IPS-15b (cell line): ENCODE measurements around the gene RRP12.

Experiments
- H3K27me3 ChIP-seq: one replicate; pipeline ENCODE4 v1.6.1; 2013; ENCODE audit warnings: low read length; ENCODE audit not compliant: control insufficient read depth, insufficient read depth
- H3K36me3 ChIP-seq: one replicate; pipeline ENCODE4 v1.6.1; 2013; ENCODE audit warnings: low read length; ENCODE audit not compliant: control insufficient read depth, insufficient read depth
- H3K4me1 ChIP-seq: one replicate; pipeline ENCODE4 v1.6.1; 2013; ENCODE audit warnings: mild to moderate bottlenecking, low read length; ENCODE audit not compliant: control insufficient read depth, insufficient read depth
- H3K4me3 ChIP-seq: one replicate; pipeline ENCODE4 v1.5.1; 2013; ENCODE audit warnings: low read depth, low read length
- H3K9ac ChIP-seq: one replicate; pipeline ENCODE4 v1.6.1; 2013; ENCODE audit warnings: low read depth, mild to moderate bottlenecking, low read length
- H3K9me3 ChIP-seq: one replicate; pipeline ENCODE4 v1.6.1; 2013; ENCODE audit warnings: mild to moderate bottlenecking, low read length; ENCODE audit not compliant: control insufficient read depth, insufficient read depth

The RRP12 gene

DNA sequence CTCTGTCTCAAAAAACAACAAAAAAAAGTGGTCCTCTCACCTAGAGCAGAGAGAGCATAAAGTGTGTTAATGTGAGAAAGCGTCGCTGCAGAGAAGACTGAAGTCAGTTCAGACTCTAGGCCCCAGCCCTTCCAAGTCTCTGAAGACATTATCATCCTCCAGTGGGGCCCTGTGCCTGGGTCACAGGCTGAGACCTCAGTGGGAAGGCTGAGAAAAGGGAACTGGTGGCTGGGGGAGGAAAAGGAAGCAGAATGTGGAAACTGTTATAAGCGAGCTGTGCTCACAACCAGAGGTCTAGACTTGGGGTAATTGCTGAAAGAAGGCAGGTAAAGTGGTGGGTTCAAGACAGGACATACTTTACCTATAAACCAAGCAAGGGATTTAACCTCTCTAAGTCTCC is 4.9 kb upstream of the RRP12 start:
- H3K4me3 ChIP-seq, result no peak overlapping the region
- no peaks in the 10 kb centered on the region for H3K9me3 ChIP-seq
- no peak overlapping the region for H3K9ac ChIP-seq
- H3K36me3 ChIP-seq, result no peaks in the 10 kb centered on the region
- no peaks in the 10 kb centered on the region for H3K4me1 ChIP-seq
- H3K27me3 ChIP-seq, result no peaks in the 10 kb centered on the region

DNA sequence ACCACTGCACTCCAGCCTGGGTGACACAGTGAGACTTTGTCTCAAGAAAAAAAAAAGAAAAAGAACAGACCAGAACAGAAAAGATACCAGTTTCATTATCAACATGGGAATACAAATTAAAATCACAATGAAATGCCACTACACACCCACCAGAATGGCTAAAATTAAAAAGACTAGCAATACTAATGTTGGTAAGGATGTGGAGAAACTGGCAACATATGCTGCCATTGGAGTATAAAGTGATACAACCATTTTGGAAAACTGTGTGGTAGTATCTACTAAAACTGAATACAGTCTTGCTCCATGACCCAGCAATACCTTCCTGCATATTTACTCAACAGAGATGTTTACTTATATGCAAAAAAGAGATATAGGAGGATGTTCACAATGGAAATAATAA is 2.9 kb upstream of the RRP12 start:
- no peak overlapping the region for H3K4me3 ChIP-seq
- no peaks in the 10 kb centered on the region for H3K9me3 ChIP-seq
- H3K36me3 ChIP-seq, result no peaks in the 10 kb centered on the region
- H3K4me1 ChIP-seq, result peaks cover 2% of the 10 kb centered on the region
- H3K9ac ChIP-seq, result no peak overlapping the region
- no peaks in the 10 kb centered on the region for H3K27me3 ChIP-seq

- Histone ChIP-seq H3K4me3 (peak overlapping the region; percentile 61), H3K9me3 (no peaks in the 10 kb centered on the region), H3K27me3 (no peaks in the 10 kb centered on the region), H3K36me3 (no peaks in the 10 kb centered on the region), H3K9ac (no peak overlapping the region), H3K4me1 (peaks cover 2% of the 10 kb centered on the region)
Measured at GRCh38 chr10:97401455-97401919, 347 bp upstream of the RRP12 start.

- H3K27me3 ChIP-seq, result no peaks in the 10 kb centered on the region
- H3K4me3 ChIP-seq, result peak overlapping the region; percentile 61
- peaks cover 2% of the 10 kb centered on the region for H3K4me1 ChIP-seq
- no peaks in the 10 kb centered on the region for H3K9me3 ChIP-seq
- H3K36me3 ChIP-seq, result peaks cover 5% of the 10 kb centered on the region
- no peak overlapping the region for H3K9ac ChIP-seq
Measured at GRCh38 chr10:97399843-97400545, 1.1 kb downstream of the RRP12 start.

GRCh38 chr10:97396056-97396455 is 5.1 kb downstream of the RRP12 start:
- no peaks in the 10 kb centered on the region for H3K27me3 ChIP-seq
- H3K9me3 ChIP-seq, result no peaks in the 10 kb centered on the region
- H3K9ac ChIP-seq, result no peak overlapping the region
- H3K36me3 ChIP-seq, result peaks cover 16% of the 10 kb centered on the region
- no peak overlapping the region for H3K4me3 ChIP-seq
- H3K4me1 ChIP-seq, result peaks cover 2% of the 10 kb centered on the region

GRCh38 chr10:97393034-97393573 is 8.0 kb downstream of the RRP12 start:
- H3K4me1 ChIP-seq, result no peaks in the 10 kb centered on the region
- no peak overlapping the region for H3K4me3 ChIP-seq
- H3K27me3 ChIP-seq, result no peaks in the 10 kb centered on the region
- no peaks in the 10 kb centered on the region for H3K9me3 ChIP-seq
- H3K9ac ChIP-seq, result no peak overlapping the region
- peaks cover 39% of the 10 kb centered on the region for H3K36me3 ChIP-seq

DNA sequence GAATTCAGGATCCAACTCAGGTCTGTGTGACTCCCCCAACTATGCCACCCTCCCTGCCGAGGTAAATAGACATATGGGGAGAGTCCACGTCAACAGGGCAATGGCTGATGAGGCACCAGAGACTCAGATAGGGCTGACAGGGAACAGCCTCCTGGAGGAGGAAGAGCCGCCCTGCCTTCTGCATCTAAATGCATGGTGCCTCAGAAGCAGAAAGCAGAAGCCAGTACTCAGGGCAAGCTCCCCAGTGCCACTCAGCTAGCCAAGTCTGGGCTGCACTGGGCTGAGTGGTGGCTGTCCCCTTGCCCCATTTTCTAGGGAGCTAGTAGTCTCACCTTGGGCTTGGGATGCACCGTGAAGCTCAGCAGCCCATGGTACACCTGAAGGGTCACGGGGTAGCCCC is 11.0 kb downstream of the RRP12 start:
- Histone ChIP-seq H3K4me1 (no peaks in the 10 kb centered on the region), H3K9me3 (no peaks in the 10 kb centered on the region), H3K4me3 (no peak overlapping the region), H3K27me3 (no peaks in the 10 kb centered on the region), H3K36me3 (peaks cover 48% of the 10 kb centered on the region), H3K9ac (no peak overlapping the region)

DNA sequence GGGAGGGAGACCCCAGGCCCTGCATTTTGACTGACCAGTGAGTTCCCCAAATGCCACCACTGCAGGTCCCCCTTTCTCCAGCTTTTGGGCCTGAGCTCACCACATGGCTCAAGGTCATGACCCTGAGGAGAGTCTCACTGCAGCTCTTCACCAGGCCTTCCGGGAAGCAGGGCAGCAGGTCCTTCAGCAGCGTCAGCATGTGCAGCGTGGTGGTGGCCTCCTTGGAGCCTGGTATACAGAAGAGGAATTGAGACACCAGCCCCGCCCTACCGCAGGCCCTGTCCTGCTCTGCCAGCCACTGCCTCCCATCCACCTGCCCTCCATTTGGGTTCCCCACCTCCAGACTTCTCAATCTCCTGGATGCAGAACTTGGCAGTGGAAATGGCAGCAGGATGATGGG is 13.0 kb downstream of the RRP12 start:
- Histone ChIP-seq H3K4me1 (no peaks in the 10 kb centered on the region), H3K27me3 (no peaks in the 10 kb centered on the region), H3K4me3 (no peak overlapping the region), H3K9me3 (no peaks in the 10 kb centered on the region), H3K36me3 (peaks cover 50% of the 10 kb centered on the region), H3K9ac (no peak overlapping the region)

- no peaks in the 10 kb centered on the region for H3K27me3 ChIP-seq
- no peak overlapping the region for H3K4me3 ChIP-seq
- peaks cover 50% of the 10 kb centered on the region for H3K36me3 ChIP-seq
- H3K4me1 ChIP-seq, result no peaks in the 10 kb centered on the region
- H3K9ac ChIP-seq, result no peak overlapping the region
- H3K9me3 ChIP-seq, result no peaks in the 10 kb centered on the region
Measured at GRCh38 chr10:97385565-97385964, 15.6 kb downstream of the RRP12 start.

DNA sequence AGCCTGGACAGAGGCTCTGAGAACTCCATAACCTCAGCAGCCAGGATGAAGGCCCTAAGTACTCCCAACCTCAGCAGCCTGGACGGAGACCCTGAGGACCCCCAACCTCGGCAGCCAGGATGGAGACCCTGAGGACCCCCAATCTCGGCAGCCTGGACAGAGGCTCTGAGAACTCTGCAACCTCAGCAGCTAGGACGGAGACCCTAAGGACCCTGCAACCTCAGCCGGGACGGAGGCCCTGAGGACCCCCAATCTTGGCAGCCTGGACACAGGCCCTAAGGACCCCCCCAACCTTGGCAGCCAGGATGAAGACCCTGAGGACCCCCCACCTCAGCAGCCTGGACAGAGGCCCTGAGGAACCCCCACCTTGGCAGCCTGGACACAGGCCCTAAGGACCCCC is 16.5 kb downstream of the RRP12 start:
- Histone ChIP-seq H3K36me3 (peaks cover 50% of the 10 kb centered on the region), H3K4me1 (no peaks in the 10 kb centered on the region), H3K4me3 (no peak overlapping the region), H3K27me3 (no peaks in the 10 kb centered on the region), H3K9me3 (no peaks in the 10 kb centered on the region), H3K9ac (no peak overlapping the region)

DNA sequence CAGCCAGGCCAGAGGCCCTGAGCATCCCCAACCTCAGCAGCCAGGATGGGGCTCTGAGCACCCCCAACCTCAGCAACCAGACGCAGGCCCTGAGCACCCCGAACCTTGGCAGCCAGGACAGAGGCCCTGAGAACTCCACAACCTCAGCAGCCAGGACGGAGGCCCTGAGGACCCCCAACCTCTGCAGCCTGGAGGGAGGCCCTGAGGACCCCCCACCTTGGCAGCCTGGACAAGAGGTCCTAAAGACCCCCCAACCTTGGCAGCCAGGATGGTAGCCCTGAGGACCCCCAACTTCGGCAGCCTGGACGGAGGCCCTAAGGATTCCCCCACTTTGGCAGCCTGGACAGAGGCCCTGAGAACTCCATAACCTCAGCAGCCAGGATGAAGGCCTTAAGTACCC is 17.0 kb downstream of the RRP12 start:
- H3K9ac ChIP-seq, result no peak overlapping the region
- H3K4me3 ChIP-seq, result no peak overlapping the region
- H3K27me3 ChIP-seq, result no peaks in the 10 kb centered on the region
- H3K4me1 ChIP-seq, result no peaks in the 10 kb centered on the region
- peaks cover 51% of the 10 kb centered on the region for H3K36me3 ChIP-seq
- H3K9me3 ChIP-seq, result no peaks in the 10 kb centered on the region

GRCh38 chr10:97383159-97383558 is 18.0 kb downstream of the RRP12 start:
- H3K27me3 ChIP-seq, result no peaks in the 10 kb centered on the region
- H3K4me3 ChIP-seq, result no peak overlapping the region
- H3K9ac ChIP-seq, result no peak overlapping the region
- H3K36me3 ChIP-seq, result peaks cover 49% of the 10 kb centered on the region
- H3K9me3 ChIP-seq, result no peaks in the 10 kb centered on the region
- no peaks in the 10 kb centered on the region for H3K4me1 ChIP-seq
